ENCODE data around the gene LIPA. TPM values are rescaled to one million over a fixed set of nuclear protein-coding genes. Genes with fewer than 3 reads are reported as not detected.
A peak's percentile ranks its signal among the peaks of the same experiment; 100 is the strongest.
"Not testable (repeated sequence)": the region's sequence is repeated elsewhere in the genome, so short reads cannot be mapped to it uniquely, and the experiment has no call there.

The LIPA gene
- polyA plus RNA-seq, 1 donor = 194 TPM

DNA sequence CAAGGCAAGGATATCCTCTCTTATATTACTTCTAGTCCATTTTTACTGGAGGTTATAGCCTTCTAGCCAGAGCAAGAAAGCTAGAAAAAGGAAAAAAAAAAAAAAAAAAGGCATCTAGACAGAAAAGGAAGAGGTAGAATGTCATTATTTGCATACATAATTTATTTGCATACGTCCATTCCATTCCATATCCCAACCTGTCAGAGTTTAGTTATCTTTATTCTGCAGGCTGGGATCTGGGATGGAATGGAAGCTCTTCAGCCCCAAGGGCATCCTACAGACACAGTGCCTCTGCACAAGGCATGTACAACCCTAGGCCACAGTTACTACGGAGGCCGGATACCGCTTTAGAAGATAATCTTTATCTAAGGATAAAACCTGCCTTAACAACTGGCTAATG, 54.1 kb downstream of the LIPA start:
- Histone ChIP-seq H3K27ac (ENCODE audit: low read length) (no peak overlapping the region), H3K9me3 (ENCODE audit: control insufficient read depth, low read depth, low read length) (no peaks in the 10 kb centered on the region), H3K27me3 (ENCODE audit: control insufficient read depth, insufficient read depth, low read length) (peaks cover 16% of the 10 kb centered on the region), H3K4me3 (ENCODE audit: low read length) (no peak overlapping the region), H3K4me1 (ENCODE audit: control insufficient read depth, insufficient read depth, low read length) (no peaks in the 10 kb centered on the region), H3K36me3 (ENCODE audit: control insufficient read depth, insufficient read depth, low read length) (no peaks in the 10 kb centered on the region)
- DNase-seq = no peak
- WGBS (ENCODE audit: insufficient coverage, low lambda C conversion rate) = no CpG with 5 or more reads among the region's 4 CpGs

DNA sequence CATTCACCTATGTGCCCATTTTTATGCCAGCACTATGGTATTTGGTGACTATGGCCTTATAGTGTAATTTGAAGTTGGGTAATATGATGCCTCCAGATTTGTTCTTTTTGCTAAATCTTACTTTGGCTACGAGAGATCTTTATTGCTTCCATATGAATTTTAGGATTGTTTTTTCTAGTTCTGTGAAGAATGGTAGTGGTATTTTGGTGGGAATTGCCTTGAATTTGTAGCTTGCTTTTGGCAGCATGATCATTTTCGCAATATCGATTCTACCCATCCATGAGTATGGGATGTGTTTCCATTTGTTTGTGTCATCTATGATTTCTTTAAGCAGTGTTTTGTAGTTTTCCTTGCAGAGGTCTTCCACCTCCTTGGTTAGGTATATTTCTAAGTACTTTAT, 60.3 kb downstream of the LIPA start:
- not testable (repeated sequence) for H3K27me3 ChIP-seq (ENCODE audit: control insufficient read depth, insufficient read depth, low read length); H3K4me3 ChIP-seq (ENCODE audit: low read length); DNase-seq; H3K27ac ChIP-seq (ENCODE audit: low read length); H3K36me3 ChIP-seq (ENCODE audit: control insufficient read depth, insufficient read depth, low read length); H3K9me3 ChIP-seq (ENCODE audit: control insufficient read depth, low read depth, low read length); H3K4me1 ChIP-seq (ENCODE audit: control insufficient read depth, insufficient read depth, low read length)
- WGBS (ENCODE audit: insufficient coverage, low lambda C conversion rate) = no CpG with 5 or more reads among the region's 3 CpGs

DNA sequence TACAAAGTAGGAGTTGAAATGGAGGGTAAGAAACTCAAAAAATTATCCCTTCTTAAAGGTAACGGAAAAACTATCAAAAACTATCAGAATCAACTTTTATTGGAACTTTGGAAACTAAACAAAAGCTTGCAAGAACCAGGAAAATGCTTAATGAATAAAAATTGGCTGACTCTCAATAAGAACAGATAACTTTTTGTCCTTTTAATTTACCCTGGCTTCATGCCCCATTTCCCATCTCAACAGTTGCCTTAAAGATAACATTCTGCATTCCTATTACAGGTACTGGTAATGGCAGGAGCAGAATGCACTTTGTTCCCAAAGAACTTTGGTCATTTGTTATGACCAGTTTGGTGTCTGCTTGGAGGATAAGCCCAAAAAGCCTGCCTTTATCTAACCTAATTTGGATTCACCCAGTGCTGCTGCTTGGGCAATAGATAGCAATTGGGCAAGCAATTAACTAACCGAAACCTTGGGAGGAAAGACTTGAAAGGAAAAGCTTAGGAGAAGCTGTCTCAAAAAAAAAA, 62.3 kb downstream of the LIPA start:
- WGBS (ENCODE audit: insufficient coverage, low lambda C conversion rate) = 83% methylated on average over 2 of the region's 2 CpGs
- H3K27me3 ChIP-seq (ENCODE audit: control insufficient read depth, insufficient read depth, low read length) = no peaks in the 10 kb centered on the region
- no peaks in the 10 kb centered on the region for H3K9me3 ChIP-seq (ENCODE audit: control insufficient read depth, low read depth, low read length)
- H3K4me1 ChIP-seq (ENCODE audit: control insufficient read depth, insufficient read depth, low read length) = no peaks in the 10 kb centered on the region
- H3K27ac ChIP-seq (ENCODE audit: low read length) = no peak overlapping the region
- DNase-seq = no peak
- no peaks in the 10 kb centered on the region for H3K36me3 ChIP-seq (ENCODE audit: control insufficient read depth, insufficient read depth, low read length)
- H3K4me3 ChIP-seq (ENCODE audit: low read length) = no peak overlapping the region

DNA sequence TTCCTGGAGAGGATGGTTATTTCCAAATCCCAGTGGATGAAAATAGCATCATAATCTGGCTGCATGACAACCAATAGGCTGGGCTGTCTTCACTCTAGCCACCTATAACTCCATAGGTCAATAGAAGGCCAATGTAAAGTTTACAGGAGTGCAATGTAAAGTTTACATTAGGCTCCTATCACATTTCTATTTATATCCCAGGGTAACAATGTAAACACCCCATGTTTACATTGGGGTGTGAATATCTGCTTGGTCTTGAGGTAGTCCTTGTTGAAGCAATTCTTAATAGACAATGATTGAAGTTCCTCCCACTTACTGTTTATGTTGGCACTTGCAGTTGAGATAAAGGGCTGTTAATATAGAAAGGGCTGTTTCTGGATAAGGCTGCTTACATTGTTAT, 65.9 kb downstream of the LIPA start:
- DNase-seq = peak; percentile 17 to 52
- H3K4me3 ChIP-seq (ENCODE audit: low read length) = no peak overlapping the region

DNA sequence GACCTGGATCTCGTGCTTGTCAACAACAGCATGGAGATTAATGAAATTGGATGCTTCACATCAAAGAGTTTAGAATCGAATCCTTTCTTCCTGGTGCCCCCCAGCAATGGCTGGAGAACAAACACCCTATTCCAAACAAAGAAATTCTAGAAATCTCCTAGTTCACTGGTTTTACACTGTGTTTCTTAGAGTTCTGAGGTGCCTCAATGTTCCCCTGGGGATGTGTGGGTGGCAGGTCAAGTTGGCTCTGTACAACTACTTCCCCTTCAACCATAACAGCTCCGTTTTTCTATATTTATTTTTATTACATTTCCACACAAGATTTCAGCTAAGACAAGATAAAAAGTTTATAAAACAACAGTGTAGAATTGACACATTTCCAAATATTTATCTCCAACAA, 66.9 kb downstream of the LIPA start:
- H3K4me1 ChIP-seq (ENCODE audit: control insufficient read depth, insufficient read depth, low read length) = no peaks in the 10 kb centered on the region
- no peaks in the 10 kb centered on the region for H3K9me3 ChIP-seq (ENCODE audit: control insufficient read depth, low read depth, low read length)
- H3K36me3 ChIP-seq (ENCODE audit: control insufficient read depth, insufficient read depth, low read length) = no peaks in the 10 kb centered on the region
- no peak for DNase-seq
- H3K27ac ChIP-seq (ENCODE audit: low read length) = no peak overlapping the region
- 50% methylated on average over 1 of the region's 3 CpGs for WGBS (ENCODE audit: insufficient coverage, low lambda C conversion rate)
- no peaks in the 10 kb centered on the region for H3K27me3 ChIP-seq (ENCODE audit: control insufficient read depth, insufficient read depth, low read length)
- no peak overlapping the region for H3K4me3 ChIP-seq (ENCODE audit: low read length)

More for the DNA sequence above, 65.9 kb downstream of the LIPA start:
- Histone ChIP-seq H3K27ac (ENCODE audit: low read length) (no peak overlapping the region), H3K27me3 (ENCODE audit: control insufficient read depth, insufficient read depth, low read length) (no peaks in the 10 kb centered on the region), H3K9me3 (ENCODE audit: control insufficient read depth, low read depth, low read length) (no peaks in the 10 kb centered on the region), H3K4me1 (ENCODE audit: control insufficient read depth, insufficient read depth, low read length) (no peaks in the 10 kb centered on the region), H3K36me3 (ENCODE audit: control insufficient read depth, insufficient read depth, low read length) (no peaks in the 10 kb centered on the region)

DNA sequence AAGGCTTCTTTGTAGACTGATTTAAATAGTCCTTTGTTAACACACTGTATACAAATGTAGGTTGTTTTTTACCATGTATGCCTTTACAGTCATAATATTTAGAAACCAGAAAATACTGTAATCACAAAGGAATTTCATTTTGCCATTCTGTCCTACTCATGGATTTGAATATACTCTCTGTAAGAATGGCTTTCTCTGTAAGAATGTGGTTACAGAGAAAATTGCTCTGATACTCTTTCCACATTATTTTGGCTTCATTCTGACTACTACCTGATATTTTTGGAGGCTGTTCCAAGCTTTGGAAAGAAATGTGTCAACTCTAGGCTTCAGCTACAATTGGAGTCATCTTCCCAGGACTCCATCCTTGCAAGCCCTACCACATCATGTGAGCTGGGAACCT, 68.0 kb downstream of the LIPA start:
- Histone ChIP-seq H3K27ac (ENCODE audit: low read length) (no peak overlapping the region), H3K4me1 (ENCODE audit: control insufficient read depth, insufficient read depth, low read length) (no peaks in the 10 kb centered on the region), H3K9me3 (ENCODE audit: control insufficient read depth, low read depth, low read length) (no peaks in the 10 kb centered on the region), H3K27me3 (ENCODE audit: control insufficient read depth, insufficient read depth, low read length) (no peaks in the 10 kb centered on the region), H3K4me3 (ENCODE audit: low read length) (no peak overlapping the region), H3K36me3 (ENCODE audit: control insufficient read depth, insufficient read depth, low read length) (no peaks in the 10 kb centered on the region)
- no peak for DNase-seq

DNA sequence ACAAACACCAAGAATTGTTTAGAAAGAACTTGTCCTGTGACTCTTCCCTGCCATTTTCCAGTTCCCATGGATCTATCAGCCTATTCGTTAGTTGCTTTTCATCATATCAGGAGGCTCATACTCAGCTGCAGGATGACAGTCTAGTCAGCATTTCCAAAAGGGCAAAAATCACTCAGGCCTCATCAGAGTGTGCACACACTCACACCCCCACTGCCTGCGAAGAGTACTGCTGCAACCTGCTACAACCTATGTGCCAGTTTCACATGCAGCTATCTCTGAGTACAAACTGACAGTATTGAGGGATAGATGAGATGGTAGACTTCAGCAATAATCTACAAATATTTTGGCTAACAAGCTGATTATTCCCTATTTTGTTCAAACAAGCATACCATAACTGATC, 68.7 kb downstream of the LIPA start:
- no peaks in the 10 kb centered on the region for H3K4me1 ChIP-seq (ENCODE audit: control insufficient read depth, insufficient read depth, low read length)
- no peaks in the 10 kb centered on the region for H3K36me3 ChIP-seq (ENCODE audit: control insufficient read depth, insufficient read depth, low read length)
- H3K27ac ChIP-seq (ENCODE audit: low read length) = no peak overlapping the region
- DNase-seq = no peak
- no CpG with 5 or more reads among the region's 2 CpGs for WGBS (ENCODE audit: insufficient coverage, low lambda C conversion rate)
- H3K4me3 ChIP-seq (ENCODE audit: low read length) = no peak overlapping the region
- no peaks in the 10 kb centered on the region for H3K27me3 ChIP-seq (ENCODE audit: control insufficient read depth, insufficient read depth, low read length)
- H3K9me3 ChIP-seq (ENCODE audit: control insufficient read depth, low read depth, low read length) = no peaks in the 10 kb centered on the region

DNA sequence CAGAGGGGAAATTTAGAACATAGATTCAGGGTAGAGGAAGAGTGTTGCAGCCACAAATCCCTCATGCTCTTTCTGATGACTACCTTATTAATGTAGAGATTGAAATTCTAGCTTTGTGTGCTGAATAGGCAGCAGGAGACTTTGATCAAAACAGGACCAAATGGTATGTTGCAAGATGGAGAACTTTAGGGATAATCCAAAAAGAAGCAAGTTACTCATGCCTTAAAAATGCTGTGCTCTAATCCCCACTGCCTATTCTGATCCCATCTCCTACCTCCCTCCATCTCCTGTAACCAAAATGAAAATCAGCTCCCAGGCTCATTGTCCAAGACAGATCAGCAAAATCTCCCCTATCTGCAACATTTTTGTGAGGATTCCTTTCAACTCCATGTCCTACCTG, 75.8 kb downstream of the LIPA start:
- Histone ChIP-seq H3K36me3 (ENCODE audit: control insufficient read depth, insufficient read depth, low read length) (no peaks in the 10 kb centered on the region), H3K27me3 (ENCODE audit: control insufficient read depth, insufficient read depth, low read length) (peaks cover 2% of the 10 kb centered on the region), H3K9me3 (ENCODE audit: control insufficient read depth, low read depth, low read length) (no peaks in the 10 kb centered on the region), H3K4me1 (ENCODE audit: control insufficient read depth, insufficient read depth, low read length) (no peaks in the 10 kb centered on the region), H3K4me3 (ENCODE audit: low read length) (no peak overlapping the region), H3K27ac (ENCODE audit: low read length) (no peak overlapping the region)
- no peak for DNase-seq

DNA sequence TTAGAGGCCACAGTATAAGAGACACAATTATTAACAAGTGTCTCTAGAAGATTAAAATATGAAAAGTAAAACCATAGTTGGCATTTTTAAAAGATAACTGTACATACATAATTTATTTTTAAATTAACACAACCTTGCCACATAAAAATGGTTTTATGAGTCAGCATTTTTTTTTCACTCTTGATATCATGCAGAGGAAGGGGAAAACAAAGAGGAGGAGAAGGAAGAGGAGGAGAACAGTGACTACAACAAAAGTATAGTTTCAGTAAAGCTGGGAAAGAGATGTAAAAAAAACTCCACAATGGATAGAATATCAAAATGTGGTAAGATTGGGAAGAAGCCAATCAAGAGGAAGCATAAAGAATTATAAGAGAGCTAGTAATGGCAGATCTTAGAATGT, 78.5 kb downstream of the LIPA start:
- DNase-seq = no peak
- Histone ChIP-seq H3K4me1 (ENCODE audit: control insufficient read depth, insufficient read depth, low read length) (no peaks in the 10 kb centered on the region), H3K36me3 (ENCODE audit: control insufficient read depth, insufficient read depth, low read length) (no peaks in the 10 kb centered on the region), H3K27me3 (ENCODE audit: control insufficient read depth, insufficient read depth, low read length) (peaks cover 6% of the 10 kb centered on the region), H3K4me3 (ENCODE audit: low read length) (no peak overlapping the region), H3K9me3 (ENCODE audit: control insufficient read depth, low read depth, low read length) (no peaks in the 10 kb centered on the region), H3K27ac (ENCODE audit: low read length) (no peak overlapping the region)

DNA sequence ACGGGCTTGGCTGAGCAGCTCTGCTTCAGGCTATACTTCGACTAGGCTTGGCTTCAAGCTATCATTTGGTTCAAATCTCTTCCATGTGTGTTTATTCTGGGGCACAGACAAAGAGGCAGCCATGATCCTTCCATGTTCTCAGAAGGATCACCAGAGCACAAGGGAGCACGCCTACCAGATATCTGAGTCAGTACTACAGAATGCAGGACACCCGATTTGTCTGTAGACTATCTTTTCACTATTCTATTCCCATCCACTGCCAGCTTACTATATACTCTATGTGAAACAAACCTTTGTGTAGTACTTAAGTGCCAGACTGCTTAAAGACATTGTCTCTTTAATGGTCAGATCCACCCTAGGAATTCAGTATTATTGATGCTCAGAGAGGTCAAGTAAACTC, 79.6 kb downstream of the LIPA start:
- no peak overlapping the region for H3K4me3 ChIP-seq (ENCODE audit: low read length)
- H3K9me3 ChIP-seq (ENCODE audit: control insufficient read depth, low read depth, low read length) = no peaks in the 10 kb centered on the region
- H3K27me3 ChIP-seq (ENCODE audit: control insufficient read depth, insufficient read depth, low read length) = peaks cover 4% of the 10 kb centered on the region
- WGBS (ENCODE audit: insufficient coverage, low lambda C conversion rate) = no CpG with 5 or more reads among the region's 4 CpGs
- DNase-seq = no peak
- H3K27ac ChIP-seq (ENCODE audit: low read length) = no peak overlapping the region
- H3K4me1 ChIP-seq (ENCODE audit: control insufficient read depth, insufficient read depth, low read length) = no peaks in the 10 kb centered on the region
- no peaks in the 10 kb centered on the region for H3K36me3 ChIP-seq (ENCODE audit: control insufficient read depth, insufficient read depth, low read length)

DNA sequence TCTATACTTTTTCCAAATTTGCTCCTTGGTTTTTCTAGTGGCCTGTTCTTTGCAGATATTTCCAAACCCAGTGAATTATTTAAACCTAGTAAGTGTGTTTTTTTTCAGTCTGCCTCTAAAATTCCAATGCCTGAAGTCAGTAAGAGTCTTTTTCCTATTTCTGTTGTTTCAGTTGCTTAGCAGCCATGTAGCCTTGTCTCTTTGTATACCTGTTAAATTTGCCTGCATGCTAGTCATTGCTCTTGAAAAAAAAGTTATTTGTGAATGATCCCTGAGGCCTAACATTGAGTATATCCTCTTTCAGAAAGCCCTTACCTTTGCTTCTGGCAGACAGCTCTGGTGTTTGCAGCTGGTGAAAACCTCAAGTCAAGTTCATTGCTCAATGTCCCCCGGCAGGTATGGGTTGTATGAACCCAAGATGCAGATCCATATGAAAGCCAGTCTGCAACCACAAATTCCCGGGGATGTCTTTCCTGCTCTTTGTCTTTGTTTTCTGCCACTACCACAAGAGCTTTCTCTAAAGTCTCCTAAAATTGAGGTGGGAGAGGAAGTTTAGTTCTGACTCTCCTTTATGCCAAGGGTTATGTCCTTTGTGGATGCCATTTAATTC, 80.2 kb downstream of the LIPA start:
- Histone ChIP-seq H3K36me3 (ENCODE audit: control insufficient read depth, insufficient read depth, low read length) (no peaks in the 10 kb centered on the region), H3K27ac (ENCODE audit: low read length) (no peak overlapping the region), H3K4me1 (ENCODE audit: control insufficient read depth, insufficient read depth, low read length) (no peaks in the 10 kb centered on the region), H3K4me3 (ENCODE audit: low read length) (no peak overlapping the region), H3K9me3 (ENCODE audit: control insufficient read depth, low read depth, low read length) (no peaks in the 10 kb centered on the region), H3K27me3 (ENCODE audit: control insufficient read depth, insufficient read depth, low read length) (peaks cover 4% of the 10 kb centered on the region)
- no CpG with 5 or more reads among the region's 2 CpGs for WGBS (ENCODE audit: insufficient coverage, low lambda C conversion rate)
- DNase-seq = no peak
